A549 (cell line): ENCODE results near the gene MEIS1.

Source experiments
- HDAC2 ChIP-seq: fragments of 200-600 bp; sonication (generic); IDR thresholded peaks from 2 replicates; pipeline ENCODE4 v1.6.1; 2016
- JUN ChIP-seq, 2 experiments: fragments of >200 bp; sonication (Bioruptor Twin); formaldehyde crosslinking; IDR thresholded peaks; 2 replicates in 1 of 2; 3 replicates in 1 of 2; pipeline ENCODE4 v1.6.1; 2016 to 2017
- KDM5A ChIP-seq: fragments of 200-600 bp; sonication (generic); IDR thresholded peaks from 2 replicates; pipeline ENCODE4 v1.6.1; 2016; ENCODE audit warnings: antibody characterized with exemption, mild to moderate bottlenecking
- TF ChIP-seq, protein P1 (sequence below): fragments of >200 bp; sonication (Bioruptor Twin); formaldehyde crosslinking; IDR thresholded peaks from 3 replicates; pipeline ENCODE4 v1.5.1; 2016

GRCh38 chr2:66390152-66390551 is 44.8 kb upstream of the MEIS1 start:
- no peak for TF ChIP-seq JUN (IDR thresholded peaks at IDR 0.05)
- TF ChIP-seq, protein P1, sequence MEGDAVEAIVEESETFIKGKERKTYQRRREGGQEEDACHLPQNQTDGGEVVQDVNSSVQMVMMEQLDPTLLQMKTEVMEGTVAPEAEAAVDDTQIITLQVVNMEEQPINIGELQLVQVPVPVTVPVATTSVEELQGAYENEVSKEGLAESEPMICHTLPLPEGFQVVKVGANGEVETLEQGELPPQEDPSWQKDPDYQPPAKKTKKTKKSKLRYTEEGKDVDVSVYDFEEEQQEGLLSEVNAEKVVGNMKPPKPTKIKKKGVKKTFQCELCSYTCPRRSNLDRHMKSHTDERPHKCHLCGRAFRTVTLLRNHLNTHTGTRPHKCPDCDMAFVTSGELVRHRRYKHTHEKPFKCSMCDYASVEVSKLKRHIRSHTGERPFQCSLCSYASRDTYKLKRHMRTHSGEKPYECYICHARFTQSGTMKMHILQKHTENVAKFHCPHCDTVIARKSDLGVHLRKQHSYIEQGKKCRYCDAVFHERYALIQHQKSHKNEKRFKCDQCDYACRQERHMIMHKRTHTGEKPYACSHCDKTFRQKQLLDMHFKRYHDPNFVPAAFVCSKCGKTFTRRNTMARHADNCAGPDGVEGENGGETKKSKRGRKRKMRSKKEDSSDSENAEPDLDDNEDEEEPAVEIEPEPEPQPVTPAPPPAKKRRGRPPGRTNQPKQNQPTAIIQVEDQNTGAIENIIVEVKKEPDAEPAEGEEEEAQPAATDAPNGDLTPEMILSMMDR: no peak
- no peak for TF ChIP-seq HDAC2
- TF ChIP-seq KDM5A: no peak
